Measurements from ENCODE around the gene TPSD1.

DNA sequence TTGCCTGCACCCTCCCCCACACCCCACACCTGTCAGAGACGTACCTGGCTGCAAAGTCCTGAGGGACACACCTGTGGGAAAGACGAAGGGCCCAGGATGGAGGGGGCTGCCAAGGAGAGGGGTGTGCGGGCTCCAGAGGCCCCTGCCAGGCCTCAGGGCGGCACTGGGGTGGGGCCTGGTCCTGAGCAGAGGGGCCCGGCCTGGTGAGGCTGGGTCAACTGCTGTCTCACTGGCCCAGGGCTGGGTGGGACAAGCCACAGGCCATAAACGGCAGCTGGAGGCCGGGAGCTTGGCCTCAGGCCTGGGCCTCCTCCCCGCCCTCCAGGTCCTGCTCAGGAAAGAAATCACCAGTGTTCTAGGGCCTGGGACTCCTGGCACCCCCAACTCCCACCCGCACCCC lies 31.3 kb upstream of the TPSD1 start:
- no peak for TF ChIP-seq CREB1 (IDR thresholded peaks at IDR 0.05; ENCODE audit: low read depth)
- no peak for TF ChIP-seq EP300 (IDR thresholded peaks at IDR 0.05; ENCODE audit: borderline replicate concordance)
- TF ChIP-seq TEAD4 (IDR thresholded peaks at IDR 0.05), result no peak
- TF ChIP-seq, protein P1, sequence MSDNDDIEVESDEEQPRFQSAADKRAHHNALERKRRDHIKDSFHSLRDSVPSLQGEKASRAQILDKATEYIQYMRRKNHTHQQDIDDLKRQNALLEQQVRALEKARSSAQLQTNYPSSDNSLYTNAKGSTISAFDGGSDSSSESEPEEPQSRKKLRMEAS (IDR thresholded peaks at IDR 0.05), result no peak
- TF ChIP-seq EGR1 (IDR thresholded peaks at IDR 0.05), result no peak
- no peak for TF ChIP-seq TAF1 (IDR thresholded peaks at IDR 0.05; ENCODE audit: low read depth)
- TF ChIP-seq ZBTB7A (IDR thresholded peaks at IDR 0.05; ENCODE audit: low read depth), result no peak
- no peak for TF ChIP-seq CEBPB (IDR thresholded peaks at IDR 0.05)
- no peak for TF ChIP-seq FOXM1 (IDR thresholded peaks at IDR 0.05; ENCODE audit: borderline replicate concordance, low read depth)
- no peak for TF ChIP-seq RAD21 (IDR thresholded peaks at IDR 0.05; ENCODE audit: low read depth)
- TF ChIP-seq, protein P2, sequence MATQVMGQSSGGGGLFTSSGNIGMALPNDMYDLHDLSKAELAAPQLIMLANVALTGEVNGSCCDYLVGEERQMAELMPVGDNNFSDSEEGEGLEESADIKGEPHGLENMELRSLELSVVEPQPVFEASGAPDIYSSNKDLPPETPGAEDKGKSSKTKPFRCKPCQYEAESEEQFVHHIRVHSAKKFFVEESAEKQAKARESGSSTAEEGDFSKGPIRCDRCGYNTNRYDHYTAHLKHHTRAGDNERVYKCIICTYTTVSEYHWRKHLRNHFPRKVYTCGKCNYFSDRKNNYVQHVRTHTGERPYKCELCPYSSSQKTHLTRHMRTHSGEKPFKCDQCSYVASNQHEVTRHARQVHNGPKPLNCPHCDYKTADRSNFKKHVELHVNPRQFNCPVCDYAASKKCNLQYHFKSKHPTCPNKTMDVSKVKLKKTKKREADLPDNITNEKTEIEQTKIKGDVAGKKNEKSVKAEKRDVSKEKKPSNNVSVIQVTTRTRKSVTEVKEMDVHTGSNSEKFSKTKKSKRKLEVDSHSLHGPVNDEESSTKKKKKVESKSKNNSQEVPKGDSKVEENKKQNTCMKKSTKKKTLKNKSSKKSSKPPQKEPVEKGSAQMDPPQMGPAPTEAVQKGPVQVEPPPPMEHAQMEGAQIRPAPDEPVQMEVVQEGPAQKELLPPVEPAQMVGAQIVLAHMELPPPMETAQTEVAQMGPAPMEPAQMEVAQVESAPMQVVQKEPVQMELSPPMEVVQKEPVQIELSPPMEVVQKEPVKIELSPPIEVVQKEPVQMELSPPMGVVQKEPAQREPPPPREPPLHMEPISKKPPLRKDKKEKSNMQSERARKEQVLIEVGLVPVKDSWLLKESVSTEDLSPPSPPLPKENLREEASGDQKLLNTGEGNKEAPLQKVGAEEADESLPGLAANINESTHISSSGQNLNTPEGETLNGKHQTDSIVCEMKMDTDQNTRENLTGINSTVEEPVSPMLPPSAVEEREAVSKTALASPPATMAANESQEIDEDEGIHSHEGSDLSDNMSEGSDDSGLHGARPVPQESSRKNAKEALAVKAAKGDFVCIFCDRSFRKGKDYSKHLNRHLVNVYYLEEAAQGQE (IDR thresholded peaks at IDR 0.05; ENCODE audit: low read depth), result no peak
